Sigmoid colon (tissue), 7 donors: Measurements from ENCODE around the gene PCBP3. TPM values are rescaled to one million over a fixed set of nuclear protein-coding genes. Genes with fewer than 3 reads are reported as not detected.

Source experiments
- DNase-seq: peaks from one replicate; pipeline ENCODE4 v3.0.0-alpha.2; 2019
- H3K27ac ChIP-seq, 4 donors: fragments of 200-600 bp; sonication (generic); one replicate each; pipeline ENCODE4 v1.5.1; 2016 to 2019; ENCODE audit warnings: mild to moderate bottlenecking in 1 of 4
- H3K27me3 ChIP-seq, 3 donors: fragments of 200-600 bp; sonication (generic); one replicate each; pipeline ENCODE4 v1.5.1; 2019; ENCODE audit warnings: mild to moderate bottlenecking in 1 of 3
- H3K36me3 ChIP-seq, 4 donors: fragments of 200-600 bp; sonication (generic); one replicate each; pipeline ENCODE4 v1.5.1; 2016 to 2019
- H3K4me1 ChIP-seq, 4 donors: fragments of 200-600 bp; sonication (generic); one replicate each; pipeline ENCODE4 v1.5.1; 2017 to 2019
- H3K4me3 ChIP-seq, 4 donors: fragments of 200-600 bp; sonication (generic); one replicate each; pipeline ENCODE4 v1.5.1; 2017 to 2019; ENCODE audit warnings: mild to moderate bottlenecking in 2 of 4, moderate library complexity in 1 of 4
- H3K9me3 ChIP-seq, 4 donors: fragments of 200-600 bp in 3 of 4; sonication (generic) in 3 of 4; one replicate each; pipeline versions ENCODE4 v1.5.1 to v1.6.1; 2013 to 2019
- CTCF ChIP-seq, 4 experiments: fragments of 450-650 bp in 3 of 4; fragments of 200-600 bp in 1 of 4; IDR thresholded peaks; one replicate each; pipeline ENCODE4 v1.5.1; 2016 to 2019; ENCODE audit warnings: antibody characterized with exemption in 4 of 4, mild to moderate bottlenecking in 3 of 4, moderate library complexity in 2 of 4
- EP300 ChIP-seq, 4 donors: sonication (generic); formaldehyde crosslinking; IDR thresholded peaks; one replicate each; pipeline ENCODE4 v1.6.1; 2017; ENCODE audit warnings: antibody characterized with exemption in 4 of 4
- POLR2A ChIP-seq, 2 donors: fragments of 450-650 bp; IDR thresholded peaks; one replicate each; pipeline ENCODE4 v1.6.1; 2016; ENCODE audit warnings: antibody characterized with exemption in 2 of 2, mild to moderate bottlenecking in 2 of 2, moderate library complexity in 2 of 2
- POLR2AphosphoS5 ChIP-seq, 4 donors: sonication (generic); formaldehyde crosslinking; IDR thresholded peaks; one replicate each; pipeline ENCODE4 v1.6.1; 2017; ENCODE audit warnings: antibody characterized with exemption in 4 of 4
- WGBS, 2 donors: extraction: QIAGEN DNeasy Blood & Tissue Kit; methylation state at CpG; one replicate each; pipeline ENCODE4 v1.1.7; 2013; 5-methylcytosine and 5-hydroxymethylcytosine counted together
- intact Hi-C: fragments of 100-400 bp; cut with DNase I; formaldehyde crosslinking; loops from one replicate; pipeline ENCODE4 v1.15.1; 2023
- polyA plus RNA-seq, 3 donors: library from polyadenylated mRNA; stranded (reverse); fragments of 200-250 nt; gene quantifications; one replicate each; pipeline ENCODE4 v1.2.3, GENCODE V29; 2013
- total RNA-seq, 4 donors: library from RNA; depleted of rRNA; stranded (reverse); fragments of >200 nt; gene quantifications; one replicate each; pipeline ENCODE4 v1.1.0, GENCODE V29; 2016
- donor health status: healthy with polysubstance abuse.
- donor health status: Bipolar disorder and iron deficiency.
- donor health status: healthy.

PCBP3 gene
- total and polyA plus RNA-seq, 7 donors, result 1.2 to 21.3 (median 8.2) TPM

GRCh38 chr21:45699251-45699942 lies 55.9 kb downstream of the PCBP3 start:
- no peak for TF ChIP-seq EP300 (IDR thresholded peaks at IDR 0.05)
- TF ChIP-seq POLR2AphosphoS5 (IDR thresholded peaks at IDR 0.05), result no peak
- TF ChIP-seq POLR2A (IDR thresholded peaks at IDR 0.05), result no peak
- no peak for TF ChIP-seq CTCF (IDR thresholded peaks at IDR 0.05)
- peak overlapping the region in 3 of 4 donors; percentile 21 to 38 (median 31) for H3K27ac ChIP-seq

GRCh38 chr21:45699966-45700365 lies 56.4 kb downstream of the PCBP3 start:
- DNase-seq, result no peak
- no peaks in the 10 kb centered on the region for H3K9me3 ChIP-seq
- no peaks in the 10 kb centered on the region for H3K27me3 ChIP-seq
- WGBS, 2 donors, result 91 to 94% methylated on average over 1 of the region's 1 CpG
- no peak overlapping the region for H3K4me3 ChIP-seq
- peaks cover 0 to 14% (median 13%) of the 10 kb centered on the region in 4 donors for H3K4me1 ChIP-seq
- intact Hi-C loops, result no loop called here
- no peak overlapping the region for H3K27ac ChIP-seq
- H3K36me3 ChIP-seq, result no peaks in the 10 kb centered on the region
- TF ChIP-seq CTCF (IDR thresholded peaks at IDR 0.05) (no peak), POLR2A (IDR thresholded peaks at IDR 0.05) (no peak), POLR2AphosphoS5 (IDR thresholded peaks at IDR 0.05) (no peak), EP300 (IDR thresholded peaks at IDR 0.05) (no peak)

More at GRCh38 chr21:45699251-45699942, 55.9 kb downstream of the PCBP3 start:
- H3K4me1 ChIP-seq, result peaks cover 0 to 14% (median 13%) of the 10 kb centered on the region in 4 donors
- no peak for DNase-seq
- no peaks in the 10 kb centered on the region for H3K27me3 ChIP-seq
- H3K36me3 ChIP-seq, result no peaks in the 10 kb centered on the region
- intact Hi-C loops, result no loop called here
- no peak overlapping the region for H3K4me3 ChIP-seq
- no peaks in the 10 kb centered on the region for H3K9me3 ChIP-seq
- WGBS, 2 donors, result 74 to 85% methylated on average over 7 of the region's 7 CpGs

- intact Hi-C loops, result no loop called here
- Histone ChIP-seq H3K36me3 (no peaks in the 10 kb centered on the region), H3K27me3 (no peaks in the 10 kb centered on the region), H3K27ac (no peak overlapping the region), H3K9me3 (no peaks in the 10 kb centered on the region), H3K4me1 (peaks cover 0 to 14% (median 13%) of the 10 kb centered on the region in 4 donors), H3K4me3 (no peak overlapping the region)
- no peak for DNase-seq
- WGBS, 2 donors, result 93 to 96% methylated on average over 6 of the region's 6 CpGs
- TF ChIP-seq CTCF (IDR thresholded peaks at IDR 0.05), result no peak
- TF ChIP-seq POLR2A (IDR thresholded peaks at IDR 0.05), result no peak
- TF ChIP-seq EP300 (IDR thresholded peaks at IDR 0.05), result no peak
- no peak for TF ChIP-seq POLR2AphosphoS5 (IDR thresholded peaks at IDR 0.05)
These were observed 56.9 kb downstream of the PCBP3 start for GRCh38 chr21:45700461-45700860.

GRCh38 chr21:45704311-45705108 lies 61.0 kb downstream of the PCBP3 start:
- Histone ChIP-seq H3K4me1 (no peaks in the 10 kb centered on the region), H3K9me3 (no peaks in the 10 kb centered on the region), H3K4me3 (no peak overlapping the region), H3K27ac (no peak overlapping the region), H3K36me3 (no peaks in the 10 kb centered on the region), H3K27me3 (no peaks in the 10 kb centered on the region)
- no peak for DNase-seq
- WGBS, 2 donors, result 82 to 90% methylated on average over 13 of the region's 13 CpGs
- no peak for TF ChIP-seq POLR2AphosphoS5 (IDR thresholded peaks at IDR 0.05)
- intact Hi-C loops, result no loop called here

GRCh38 chr21:45706299-45706698 lies 62.8 kb downstream of the PCBP3 start:
- WGBS, 2 donors, result 68 to 74% methylated on average over 1 of the region's 1 CpG
- intact Hi-C loops, result no loop called here

More at GRCh38 chr21:45706299-45706698, 62.8 kb downstream of the PCBP3 start:
- H3K4me1 ChIP-seq, result no peaks in the 10 kb centered on the region
- no peak overlapping the region for H3K4me3 ChIP-seq
- H3K27me3 ChIP-seq, result no peaks in the 10 kb centered on the region
- no peak overlapping the region for H3K27ac ChIP-seq
- H3K9me3 ChIP-seq, result peaks cover 0 to 3% (median under 1%) of the 10 kb centered on the region in 4 donors
- TF ChIP-seq POLR2A (IDR thresholded peaks at IDR 0.05), result no peak
- no peak for TF ChIP-seq EP300 (IDR thresholded peaks at IDR 0.05)
- TF ChIP-seq POLR2AphosphoS5 (IDR thresholded peaks at IDR 0.05), result no peak
- no peak for TF ChIP-seq CTCF (IDR thresholded peaks at IDR 0.05)
- no peaks in the 10 kb centered on the region for H3K36me3 ChIP-seq
- no peak for DNase-seq
